Activated T-helper 2 cell treated with anti-CD3 and anti-CD28 coated beads, Interferon-gamma antibody, Interleukin-2, Interleukin-4, amounts not matched to agents 10 μg/mL and 5 μg/mL and 100 μg/mL, durations not matched to agents 14 hours and 24 hours and 36 hours (primary cell): Measurements from ENCODE around the gene CCDC74B. TPM values are rescaled to one million over a fixed set of nuclear protein-coding genes. Genes with fewer than 3 reads are reported as not detected.
"Not testable (repeated sequence)": the region's sequence is repeated elsewhere in the genome, so short reads cannot be mapped to it uniquely, and the experiment has no call there.

ENCODE experiments used
- DNase-seq: peaks from one replicate; pipeline ENCODE4 v3.0.0; 2021; ENCODE audit warnings: low spot score
- H3K27ac Mint-ChIP-seq: one replicate; pipeline ENCODE4 v1.8.0; 2021; ENCODE audit warnings: mixed read lengths
- H3K27me3 Mint-ChIP-seq: one replicate; pipeline ENCODE4 v1.8.0; 2021; ENCODE audit warnings: low read depth, mixed read lengths
- H3K36me3 Mint-ChIP-seq: one replicate; pipeline ENCODE4 v1.8.0; 2021; ENCODE audit warnings: low read depth, mixed read lengths
- H3K4me1 Mint-ChIP-seq: one replicate; pipeline ENCODE4 v1.8.0; 2021; ENCODE audit warnings: low read depth, mixed read lengths
- H3K4me3 Mint-ChIP-seq: one replicate; pipeline ENCODE4 v1.8.0; 2021; ENCODE audit warnings: low read depth, mild to moderate bottlenecking, moderate library complexity, mixed read lengths
- H3K9me3 Mint-ChIP-seq: one replicate; pipeline ENCODE4 v1.8.0; 2021; ENCODE audit warnings: mixed read lengths
- intact Hi-C: fragments of 100-400 bp; cut with micrococcal nuclease; formaldehyde crosslinking; loops from one replicate; pipeline ENCODE4 v1.15.1; 2023
- total RNA-seq: library from RNA; stranded (reverse); gene quantifications from 2 replicates; pipeline ENCODE4 v1.2.3, GENCODE V29; 2022

The CCDC74B gene
- total RNA-seq, 1 donor from 2014 or later: 0.94 TPM

DNA sequence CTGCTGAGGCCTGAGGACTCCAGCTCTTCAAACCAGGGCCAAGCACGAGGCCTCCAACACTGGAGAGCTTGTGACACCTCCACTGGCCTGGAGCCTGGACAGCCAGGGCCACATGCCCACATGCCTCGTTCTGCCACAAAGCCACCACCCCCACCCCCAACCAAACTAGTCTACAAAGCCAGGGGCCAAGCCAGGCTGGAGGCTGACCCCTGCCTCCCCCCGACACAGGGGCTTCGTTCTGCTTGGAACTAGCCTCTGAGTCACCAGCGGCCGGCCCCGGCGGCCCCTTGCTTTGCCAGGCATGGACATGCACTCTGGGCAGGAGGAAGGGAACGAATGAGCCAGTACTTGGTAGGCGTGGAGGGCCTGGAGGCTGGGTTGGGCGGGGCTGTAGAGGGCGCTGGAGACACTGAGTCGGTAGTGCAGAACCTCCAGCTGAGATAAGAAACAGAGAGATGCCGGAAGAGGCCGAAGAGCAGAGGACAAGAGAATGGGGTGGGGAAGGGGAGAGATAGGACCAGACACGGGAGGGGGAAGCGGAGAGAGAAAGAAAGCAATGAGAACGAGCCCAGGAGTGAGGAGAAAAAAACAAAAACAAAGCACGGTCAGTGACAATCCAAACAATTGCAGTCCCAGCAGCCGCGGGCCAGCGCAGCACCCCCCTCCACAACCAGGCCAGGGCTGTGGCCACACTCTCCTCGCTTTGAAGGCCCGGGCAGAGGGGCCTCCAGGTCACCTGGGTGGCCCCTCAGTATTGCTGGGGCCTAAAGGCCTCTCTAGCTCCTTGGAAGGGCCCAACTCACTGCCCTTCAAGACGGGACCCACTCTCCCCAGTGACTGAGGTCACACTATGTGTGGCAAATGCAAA, 16.2 kb upstream of the CCDC74B start:
- H3K27me3 Mint-ChIP-seq, H3K27ac Mint-ChIP-seq, DNase-seq, intact Hi-C loops, H3K4me3 Mint-ChIP-seq, H3K9me3 Mint-ChIP-seq, H3K4me1 Mint-ChIP-seq: not testable (repeated sequence)
- peaks cover 34% of the 10 kb centered on the region for H3K36me3 Mint-ChIP-seq

DNA sequence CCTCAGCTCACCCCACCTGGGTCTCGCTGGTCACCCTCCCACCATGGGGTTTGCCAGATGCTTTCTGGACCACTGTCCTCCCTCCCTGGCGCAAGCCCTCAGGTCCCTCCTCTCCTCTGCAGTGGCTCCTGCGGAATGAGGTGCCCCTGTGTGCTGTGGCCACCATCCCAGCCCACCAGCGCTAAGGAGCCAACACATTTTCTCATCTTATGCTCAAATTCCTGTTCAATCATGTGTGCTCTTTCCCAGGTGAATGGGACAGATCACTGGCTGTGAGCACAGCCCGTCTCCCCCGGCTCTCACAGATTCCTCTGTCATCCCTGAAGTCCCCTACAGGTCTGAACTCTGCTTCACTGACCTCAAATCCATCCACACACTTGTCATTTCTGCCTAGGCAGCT, 15.2 kb upstream of the CCDC74B start:
- H3K4me3 Mint-ChIP-seq: no peak overlapping the region
- H3K27me3 Mint-ChIP-seq: no peaks in the 10 kb centered on the region
- no peak for DNase-seq
- no peak overlapping the region for H3K27ac Mint-ChIP-seq
- H3K9me3 Mint-ChIP-seq: no peaks in the 10 kb centered on the region
- intact Hi-C loops: no loop called here
- peaks cover 3% of the 10 kb centered on the region for H3K4me1 Mint-ChIP-seq
- peaks cover 28% of the 10 kb centered on the region for H3K36me3 Mint-ChIP-seq

DNA sequence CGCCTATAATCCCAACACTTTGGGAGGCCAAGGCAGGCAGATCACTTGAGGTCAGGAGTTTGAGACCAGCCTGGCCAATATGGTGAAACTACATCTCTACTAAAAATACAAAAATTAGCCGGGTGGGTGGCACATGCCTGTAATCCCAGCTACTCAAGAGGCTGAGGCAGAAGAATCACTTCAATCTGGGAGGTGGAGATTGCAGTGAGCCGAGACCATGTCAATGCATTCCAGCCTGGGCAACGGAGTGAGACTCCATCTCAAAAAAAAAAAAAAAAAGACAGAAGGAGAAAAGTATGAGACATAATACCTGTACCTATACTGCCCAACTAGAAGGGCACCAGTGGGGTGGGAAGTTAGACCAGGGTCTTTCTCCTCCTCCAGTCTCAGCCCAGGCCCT, 14.5 kb upstream of the CCDC74B start:
- intact Hi-C loops: loop anchor here (10.0 kb wide), 1 partner anchor 175 kb away; no protein-coding TSS in a partner anchor
- not testable (repeated sequence) for H3K27ac Mint-ChIP-seq, DNase-seq, H3K4me1 Mint-ChIP-seq, H3K9me3 Mint-ChIP-seq, H3K27me3 Mint-ChIP-seq, H3K4me3 Mint-ChIP-seq
- H3K36me3 Mint-ChIP-seq: peaks cover 30% of the 10 kb centered on the region

GRCh38 chr2:130158631-130159030, 13.7 kb upstream of the CCDC74B start:
- H3K27me3 Mint-ChIP-seq: no peaks in the 10 kb centered on the region
- H3K4me1 Mint-ChIP-seq: peaks cover 3% of the 10 kb centered on the region
- H3K9me3 Mint-ChIP-seq: no peaks in the 10 kb centered on the region
- H3K36me3 Mint-ChIP-seq: peaks cover 26% of the 10 kb centered on the region
- H3K27ac Mint-ChIP-seq: no peak overlapping the region
- intact Hi-C loops: loop anchor here (10.0 kb wide), 1 partner anchor 176 kb away; no protein-coding TSS in a partner anchor
- DNase-seq: no peak
- no peak overlapping the region for H3K4me3 Mint-ChIP-seq

GRCh38 chr2:130157825-130158514, 13.1 kb upstream of the CCDC74B start:
- Mint-ChIP-seq H3K27ac (peak overlapping the region; percentile 58), H3K36me3 (peaks cover 29% of the 10 kb centered on the region)
- H3K4me3 Mint-ChIP-seq, DNase-seq, H3K4me1 Mint-ChIP-seq, H3K27me3 Mint-ChIP-seq, H3K9me3 Mint-ChIP-seq: not testable (repeated sequence)
- intact Hi-C loops: loop anchor here (10.0 kb wide), 1 partner anchor 177 kb away; no protein-coding TSS in a partner anchor

- H3K36me3 Mint-ChIP-seq: peaks cover 31% of the 10 kb centered on the region
- not testable (repeated sequence) for H3K27ac Mint-ChIP-seq, H3K4me1 Mint-ChIP-seq, H3K9me3 Mint-ChIP-seq, H3K27me3 Mint-ChIP-seq, DNase-seq, H3K4me3 Mint-ChIP-seq
- intact Hi-C loops: loop anchor here (10.0 kb wide), 1 partner anchor 177 kb away; no protein-coding TSS in a partner anchor
Measured at GRCh38 chr2:130157354-130157753, 12.4 kb upstream of the CCDC74B start.

DNA sequence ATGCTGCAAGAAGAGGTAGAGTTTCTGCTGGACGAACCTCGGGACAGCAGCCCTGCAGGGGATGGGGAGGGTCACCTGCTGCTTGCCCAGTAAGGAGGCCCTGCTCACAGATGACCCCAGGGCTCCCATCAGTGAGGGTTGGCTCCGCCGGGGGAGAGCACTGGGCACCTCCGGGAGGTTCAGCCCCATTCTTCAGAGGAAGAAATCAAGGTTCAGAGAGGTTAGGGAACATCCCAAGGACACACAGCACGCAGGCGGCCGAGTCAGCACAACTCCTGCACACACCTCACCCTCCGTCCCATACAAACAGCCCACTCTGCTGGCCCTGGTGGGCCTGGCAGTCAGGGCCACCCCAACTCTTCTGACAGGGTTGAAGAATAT, 11.7 kb upstream of the CCDC74B start:
- H3K27me3 Mint-ChIP-seq: no peaks in the 10 kb centered on the region
- H3K9me3 Mint-ChIP-seq: no peaks in the 10 kb centered on the region
- DNase-seq: no peak
- H3K4me1 Mint-ChIP-seq: peaks cover 3% of the 10 kb centered on the region
- intact Hi-C loops: loop anchor here (10.0 kb wide), 1 partner anchor 178 kb away; no protein-coding TSS in a partner anchor
- H3K27ac Mint-ChIP-seq: no peak overlapping the region
- H3K4me3 Mint-ChIP-seq: no peak overlapping the region
- peaks cover 31% of the 10 kb centered on the region for H3K36me3 Mint-ChIP-seq

DNA sequence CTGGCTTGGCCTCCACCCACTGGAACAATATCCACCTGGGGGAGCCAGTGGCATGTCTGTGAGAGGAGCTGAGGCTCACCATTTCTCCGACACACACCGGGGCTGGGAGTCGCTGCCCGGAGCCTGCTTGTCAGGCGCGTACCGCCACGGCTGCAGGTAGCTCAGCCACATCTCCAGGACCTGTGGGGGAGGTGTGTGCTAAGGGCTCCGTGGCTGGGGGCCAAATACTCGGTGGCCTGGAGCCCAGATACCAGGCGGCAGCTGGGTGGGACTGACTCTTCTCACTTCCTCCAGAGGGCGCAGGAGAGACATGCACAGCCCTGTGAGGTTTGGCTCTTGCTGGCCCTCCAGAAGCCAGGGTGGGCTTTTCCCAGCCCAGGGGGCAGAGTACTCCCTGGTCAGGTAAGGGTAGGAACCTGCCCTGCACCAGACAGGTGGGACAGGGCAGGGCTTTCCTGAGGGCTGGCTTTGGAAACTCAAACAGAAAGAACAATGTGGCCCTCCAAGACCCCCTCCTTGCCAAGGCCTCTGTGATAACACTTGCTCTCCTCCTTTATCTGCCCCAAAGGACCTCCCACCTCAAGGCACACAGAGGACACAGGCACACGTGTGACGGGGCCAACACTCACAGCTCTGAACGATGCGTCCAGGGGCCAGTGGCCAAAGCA, 11.2 kb upstream of the CCDC74B start:
- DNase-seq, H3K4me1 Mint-ChIP-seq: not testable (repeated sequence)

DNA sequence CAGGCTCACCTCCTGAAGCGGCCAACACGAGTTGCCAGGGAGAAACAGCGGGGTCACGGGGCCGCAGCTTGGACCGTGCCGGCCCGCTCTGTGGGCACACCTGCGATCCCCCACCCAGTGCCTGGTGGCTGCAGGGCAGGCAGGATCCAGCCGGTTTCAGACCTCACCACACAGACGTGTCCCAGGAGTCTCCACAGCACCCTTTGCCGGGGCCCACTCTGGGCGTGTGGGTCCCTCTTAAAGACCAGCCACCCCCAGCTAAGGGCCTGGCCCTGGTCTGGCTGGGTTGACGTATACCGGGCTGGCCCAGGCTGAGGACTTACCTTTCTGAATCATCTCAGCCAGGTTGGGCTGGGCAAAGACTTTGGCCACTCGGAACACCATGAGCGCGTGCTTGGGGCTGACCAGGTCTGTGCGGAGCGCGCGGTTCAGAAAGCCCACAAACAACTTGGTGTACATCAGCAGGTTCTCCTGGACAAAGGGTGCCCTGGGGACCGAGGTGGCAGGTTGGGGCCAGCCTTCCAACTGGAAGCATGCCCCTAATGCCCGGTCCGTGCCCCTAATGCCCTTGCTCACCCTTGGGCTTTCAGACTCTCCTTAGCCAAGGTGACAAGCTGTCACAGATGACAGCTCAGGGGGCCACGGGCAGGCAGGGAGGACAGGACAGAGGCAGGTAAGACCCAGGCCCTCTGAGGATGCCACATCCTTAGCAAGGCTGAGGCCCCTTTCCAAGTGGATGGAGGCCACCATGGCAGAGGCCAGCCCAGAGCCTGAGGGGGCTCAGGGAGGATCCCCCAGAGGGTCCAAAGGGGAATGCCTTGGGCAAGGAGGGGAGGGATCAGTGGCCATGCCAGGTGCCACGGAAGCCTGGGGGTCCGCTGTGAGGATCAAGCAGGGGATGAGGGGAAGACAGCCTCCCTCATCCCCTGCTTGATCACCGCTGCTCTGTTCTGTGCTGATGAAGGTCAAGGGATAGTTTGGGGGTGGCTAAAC, 10.2 kb upstream of the CCDC74B start:
- H3K27ac Mint-ChIP-seq: no peak overlapping the region
- no peaks in the 10 kb centered on the region for H3K9me3 Mint-ChIP-seq
- intact Hi-C loops: loop anchor here (10.0 kb wide), 1 partner anchor 180 kb away; no protein-coding TSS in a partner anchor
- no peak overlapping the region for H3K4me3 Mint-ChIP-seq
- H3K27me3 Mint-ChIP-seq: no peaks in the 10 kb centered on the region
- H3K36me3 Mint-ChIP-seq: peaks cover 27% of the 10 kb centered on the region
- peaks cover 3% of the 10 kb centered on the region for H3K4me1 Mint-ChIP-seq
- no peak for DNase-seq

More for the DNA sequence above, 11.2 kb upstream of the CCDC74B start:
- intact Hi-C loops: loop anchor here (10.0 kb wide), 1 partner anchor 179 kb away; no protein-coding TSS in a partner anchor
- H3K27me3 Mint-ChIP-seq, H3K27ac Mint-ChIP-seq, H3K4me3 Mint-ChIP-seq, H3K9me3 Mint-ChIP-seq: not testable (repeated sequence)
- peaks cover 29% of the 10 kb centered on the region for H3K36me3 Mint-ChIP-seq

DNA sequence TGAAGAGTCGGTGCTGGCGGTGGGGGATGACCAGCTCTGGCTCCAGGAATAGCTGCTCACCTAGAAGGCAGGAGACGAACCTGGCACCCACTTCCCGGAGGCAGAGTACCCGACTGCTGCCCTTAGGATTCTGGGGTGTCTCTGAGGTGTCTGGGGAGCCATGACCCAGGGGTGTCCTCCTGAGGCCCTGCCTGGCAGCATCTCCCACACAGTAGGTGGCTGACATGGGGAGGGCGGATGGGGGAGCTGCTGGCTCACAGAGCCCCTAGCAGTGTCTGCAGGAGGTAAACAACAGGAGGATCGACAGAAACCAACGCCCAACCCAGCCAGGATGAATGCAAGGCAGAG, 9.5 kb upstream of the CCDC74B start:
- H3K27ac Mint-ChIP-seq, H3K4me1 Mint-ChIP-seq, DNase-seq, H3K9me3 Mint-ChIP-seq, H3K27me3 Mint-ChIP-seq, H3K4me3 Mint-ChIP-seq: not testable (repeated sequence)
- intact Hi-C loops: loop anchor here (10.0 kb wide), 1 partner anchor 180 kb away; no protein-coding TSS in a partner anchor
- H3K36me3 Mint-ChIP-seq: peaks cover 26% of the 10 kb centered on the region

GRCh38 chr2:130153721-130154422, 9.0 kb upstream of the CCDC74B start:
- peaks cover 23% of the 10 kb centered on the region for H3K36me3 Mint-ChIP-seq
- H3K27ac Mint-ChIP-seq, H3K9me3 Mint-ChIP-seq, H3K4me1 Mint-ChIP-seq, H3K27me3 Mint-ChIP-seq, H3K4me3 Mint-ChIP-seq, DNase-seq: not testable (repeated sequence)
- intact Hi-C loops: loop anchor here (10.0 kb wide), 1 partner anchor 181 kb away; no protein-coding TSS in a partner anchor
